GM18508 (cell line): Measurements from ENCODE around the gene NUP160.
"Not testable (repeated sequence)": the region's sequence is repeated elsewhere in the genome, so short reads cannot be mapped to it uniquely, and the experiment has no call there.

Experiments used
- ATAC-seq: cut with Tn5 transposase; IDR thresholded peaks from one replicate; pipeline ENCODE4 v1.9.1; 2021; ENCODE audit warnings: moderate number of reproducible peaks; ENCODE audit not compliant: insufficient read depth, unreplicated experiment

Gene NUP160

DNA sequence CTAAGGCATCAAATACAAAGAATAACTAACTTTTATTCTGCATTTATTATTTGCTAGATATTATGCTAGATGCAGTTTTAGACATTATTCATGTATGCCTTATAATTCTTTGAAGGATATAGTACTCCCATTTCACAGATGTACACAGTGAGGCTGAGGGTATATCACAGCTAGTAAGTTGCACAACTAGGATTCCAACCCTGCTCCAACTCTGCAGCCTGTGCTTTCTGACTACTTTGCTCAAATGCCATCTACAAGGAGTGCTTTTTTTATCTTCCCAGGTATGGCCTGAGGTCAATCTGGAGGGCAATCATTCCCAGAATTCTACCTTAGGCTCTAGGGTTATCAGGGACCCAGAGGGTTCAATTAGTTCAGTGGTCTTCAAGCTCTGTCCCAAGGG is 28.4 kb downstream of the NUP160 start:
- no peak for ATAC-seq

DNA sequence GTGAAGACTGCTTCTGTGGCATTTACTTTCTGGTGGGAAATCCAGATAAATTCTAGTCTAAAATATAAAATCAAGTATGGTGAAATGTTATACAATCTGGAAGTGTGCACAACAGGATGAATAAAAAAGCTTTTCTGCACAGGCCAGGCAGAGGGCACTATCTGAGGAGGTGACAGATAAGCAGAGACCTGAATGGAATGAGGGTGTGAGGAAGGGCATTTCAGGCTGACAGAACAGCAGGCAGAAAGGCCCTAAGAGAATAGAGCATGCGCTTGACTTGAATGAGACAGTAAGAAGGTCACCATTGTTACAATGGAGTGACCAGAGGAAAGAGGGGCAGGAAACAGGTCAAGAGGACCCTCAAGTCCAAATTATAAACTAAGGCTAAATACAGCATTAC is 47.4 kb downstream of the NUP160 start:
- ATAC-seq: no peak

DNA sequence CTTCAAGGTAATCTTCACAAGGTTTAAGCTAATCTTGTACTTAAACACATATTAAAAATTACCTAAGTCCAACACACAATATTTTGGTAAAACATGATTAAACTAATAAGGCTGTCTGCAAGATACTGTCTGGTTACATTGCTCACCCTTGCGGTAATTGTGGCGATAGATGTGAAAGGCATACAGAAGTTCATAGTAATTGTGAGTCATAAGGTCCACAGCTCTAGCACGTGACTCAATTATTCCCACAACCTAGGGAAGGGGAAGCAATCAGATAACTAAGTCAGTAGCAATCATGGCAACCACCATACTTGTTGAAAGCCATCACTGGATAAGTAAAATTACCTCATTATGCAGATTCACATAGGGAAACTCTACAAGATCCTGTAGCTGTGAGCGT is 50.5 kb downstream of the NUP160 start:
- no peak for ATAC-seq

DNA sequence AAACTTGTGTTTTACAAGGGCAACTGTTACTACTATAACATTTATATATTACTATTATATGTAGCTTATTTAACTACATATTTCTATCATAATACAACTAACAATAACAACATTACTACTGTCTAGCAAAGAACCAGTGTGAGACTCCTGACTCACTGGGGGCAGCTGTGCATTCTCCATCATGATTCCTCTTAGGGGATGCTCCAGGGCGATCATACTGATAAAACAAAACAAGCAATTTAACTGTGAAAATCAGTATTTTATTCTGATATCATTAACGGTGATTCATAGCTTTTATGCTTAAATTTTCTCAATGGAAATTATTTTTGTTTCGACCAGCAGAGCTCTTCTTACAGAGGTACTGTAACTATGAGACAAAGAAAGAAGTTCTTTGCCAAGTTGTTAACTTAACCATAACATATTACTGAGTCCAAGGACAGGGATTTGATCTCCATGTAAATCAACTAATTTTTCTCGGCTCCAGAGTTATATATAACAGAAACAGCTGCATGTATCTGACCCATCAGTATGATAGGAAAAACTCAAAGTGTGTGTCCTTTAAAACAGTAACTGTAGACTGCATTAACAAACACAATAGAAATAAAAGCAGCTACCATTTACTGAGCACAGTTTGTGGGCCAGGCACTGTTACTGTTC is 56.2 kb downstream of the NUP160 start:
- ATAC-seq: no peak

DNA sequence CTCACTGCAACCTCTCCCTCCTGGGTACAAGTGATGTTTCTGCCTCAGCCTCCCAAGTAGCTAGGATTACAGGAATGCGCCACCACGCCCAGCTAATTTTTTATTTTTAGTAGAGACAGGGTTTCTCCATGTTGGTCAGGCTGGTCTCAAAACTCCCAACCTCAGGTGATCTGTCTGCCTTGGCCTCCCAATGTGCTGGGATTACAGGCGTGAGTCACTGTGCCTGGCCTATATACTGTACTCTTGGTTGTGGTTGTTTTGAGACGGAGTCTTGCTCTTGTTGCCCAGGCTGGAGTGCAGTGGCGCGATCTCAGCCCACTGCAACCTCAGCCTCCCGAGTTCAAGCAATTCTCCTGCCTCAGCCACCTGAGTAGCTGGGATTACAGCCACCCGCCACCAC is 58.1 kb downstream of the NUP160 start:
- not testable (repeated sequence) for ATAC-seq

DNA sequence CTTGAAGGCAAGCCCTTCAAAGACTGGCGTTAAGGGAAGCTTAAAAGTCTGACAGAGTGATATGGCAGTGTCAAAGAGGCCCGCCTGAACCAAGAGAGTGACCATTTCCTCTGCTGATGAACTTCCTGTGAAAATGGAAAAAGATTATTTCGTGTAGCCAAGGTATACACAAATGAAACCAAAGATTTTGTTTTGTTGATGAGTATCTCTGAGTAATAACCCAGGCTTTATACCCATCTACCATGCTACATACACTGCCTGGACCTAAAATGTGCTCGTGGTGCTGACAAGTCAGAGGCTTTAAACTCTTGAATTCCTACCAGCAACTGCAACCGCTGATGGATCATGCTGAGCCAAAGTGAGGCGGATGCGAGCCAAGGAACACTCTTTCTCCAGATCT is 60.0 kb downstream of the NUP160 start:
- ATAC-seq: no peak

DNA sequence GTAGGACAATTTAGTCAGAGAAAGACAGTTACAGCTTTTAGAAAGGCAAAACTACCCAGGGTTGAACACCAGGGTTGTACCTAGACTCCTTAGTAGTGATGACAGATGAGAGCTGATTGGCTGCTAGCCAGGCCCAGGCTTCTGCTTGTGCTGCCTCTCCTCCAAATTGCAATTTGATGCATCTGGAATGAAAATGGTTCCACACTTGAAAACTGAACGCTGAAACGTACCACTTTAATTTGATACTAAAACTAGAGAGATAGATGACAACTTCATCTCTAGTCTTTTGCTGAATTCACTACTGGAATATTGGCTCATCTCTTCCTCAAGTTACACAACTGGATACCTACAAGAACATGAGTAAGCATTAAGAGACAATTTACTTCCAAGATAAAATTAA is 61.8 kb downstream of the NUP160 start:
- ATAC-seq: no peak

DNA sequence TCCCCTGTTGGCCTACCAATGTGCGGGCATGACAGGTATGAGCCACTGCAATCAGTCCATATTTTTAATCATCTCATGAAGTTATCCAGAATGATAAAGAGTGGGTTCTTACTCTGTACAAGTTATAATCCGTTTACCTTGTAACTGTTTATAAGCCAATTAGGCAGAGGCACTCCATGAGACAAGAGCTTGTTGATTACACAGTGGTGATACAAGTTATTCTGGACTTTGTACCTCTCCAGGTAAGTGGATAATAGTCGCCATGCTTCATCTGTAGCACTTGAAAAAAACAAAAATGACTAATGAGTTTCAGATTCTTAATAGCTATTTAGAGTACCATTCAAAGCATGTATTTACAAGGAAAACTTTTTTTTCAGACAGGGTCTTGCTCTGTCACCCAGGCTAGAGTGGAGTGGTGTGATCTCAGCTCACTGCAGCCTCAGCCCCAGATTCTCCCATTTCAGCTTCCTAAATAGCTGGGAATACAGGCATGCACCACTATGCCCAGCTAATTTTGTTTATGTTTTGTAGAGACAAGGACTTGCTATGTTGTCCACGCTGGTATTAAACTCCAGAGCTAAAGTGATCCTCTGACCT is 63.3 kb downstream of the NUP160 start:
- ATAC-seq: no peak

DNA sequence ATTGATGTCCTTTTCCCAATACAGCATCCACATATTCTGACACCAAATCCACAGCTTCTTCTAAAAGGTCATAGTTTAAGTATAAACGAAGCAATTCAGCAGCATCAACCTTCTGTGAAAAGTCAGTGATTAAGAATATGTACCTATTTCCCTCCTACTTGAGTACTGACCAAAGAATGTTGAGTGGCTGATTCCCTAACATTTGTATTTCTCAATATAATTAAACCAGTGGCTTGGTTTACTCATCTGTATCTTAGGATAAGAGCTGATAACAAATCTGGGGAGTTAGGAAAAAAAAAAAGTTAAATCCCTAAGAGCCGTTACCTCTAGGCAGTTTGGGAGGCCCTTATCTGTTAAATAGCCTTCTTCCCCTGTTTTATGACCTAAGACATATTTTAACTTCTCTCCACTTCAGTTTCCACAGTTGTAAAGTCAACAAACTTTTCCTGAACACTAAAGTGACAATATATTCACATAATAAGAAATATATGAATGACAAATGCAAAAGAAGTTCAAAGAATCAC is 65.0 kb downstream of the NUP160 start:
- no peak for ATAC-seq

DNA sequence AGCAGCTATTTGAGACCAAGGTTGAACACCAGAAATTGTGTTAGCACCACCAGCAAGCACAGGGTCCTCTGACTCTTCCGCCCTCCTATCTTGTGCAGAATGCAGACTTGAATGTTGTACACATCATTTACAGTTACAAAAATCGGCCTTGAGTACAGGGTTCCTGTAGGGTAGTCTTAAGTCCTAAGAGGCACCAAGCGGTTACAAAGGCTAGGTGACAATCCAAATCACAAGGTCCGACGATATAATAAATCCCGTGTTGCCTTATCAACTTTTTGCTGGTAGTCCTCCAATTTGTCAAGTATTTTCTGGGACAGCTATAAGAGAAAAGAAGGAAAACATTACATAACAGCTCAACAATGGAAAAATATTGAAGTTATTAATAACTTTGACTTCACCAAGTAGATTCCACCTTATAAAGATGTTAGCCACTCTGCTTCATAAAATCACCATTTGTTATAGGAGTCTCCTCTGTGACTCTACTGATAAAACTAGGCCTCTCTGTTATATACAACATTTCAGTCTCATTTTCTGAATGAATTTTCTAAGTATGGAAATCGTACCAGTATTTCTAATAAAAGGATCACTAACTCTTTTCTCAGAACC is 69.2 kb downstream of the NUP160 start:
- ATAC-seq: no peak

DNA sequence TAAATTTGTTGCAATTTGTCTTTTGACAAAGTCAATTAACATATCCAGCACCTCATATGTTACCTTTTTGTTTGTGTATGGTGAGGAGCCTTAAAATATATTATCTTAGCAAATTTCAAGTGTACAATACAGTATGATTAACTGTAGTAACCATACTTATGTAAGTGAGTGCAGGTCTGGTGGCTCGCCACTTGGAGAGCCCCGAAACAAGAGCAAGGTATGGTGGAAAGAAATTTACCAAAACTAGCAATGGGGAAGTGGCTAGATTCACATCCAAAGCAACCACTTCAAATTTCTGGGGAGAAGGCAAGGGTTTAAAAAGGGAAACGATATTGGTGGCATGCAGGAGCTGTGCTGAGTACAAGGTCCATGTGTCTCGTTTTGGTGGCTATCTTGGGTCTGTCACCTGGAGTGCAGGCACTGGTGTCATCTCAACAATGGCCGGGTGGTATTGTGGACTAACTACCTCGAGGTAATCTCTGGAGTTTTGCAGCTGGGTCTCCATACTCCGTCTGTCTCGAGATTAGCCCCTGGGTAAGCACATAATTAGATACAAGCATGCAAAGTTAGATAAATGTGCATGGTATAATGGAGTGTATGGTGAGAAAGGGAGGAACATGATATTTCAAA is 72.8 kb downstream of the NUP160 start:
- no peak for ATAC-seq

DNA sequence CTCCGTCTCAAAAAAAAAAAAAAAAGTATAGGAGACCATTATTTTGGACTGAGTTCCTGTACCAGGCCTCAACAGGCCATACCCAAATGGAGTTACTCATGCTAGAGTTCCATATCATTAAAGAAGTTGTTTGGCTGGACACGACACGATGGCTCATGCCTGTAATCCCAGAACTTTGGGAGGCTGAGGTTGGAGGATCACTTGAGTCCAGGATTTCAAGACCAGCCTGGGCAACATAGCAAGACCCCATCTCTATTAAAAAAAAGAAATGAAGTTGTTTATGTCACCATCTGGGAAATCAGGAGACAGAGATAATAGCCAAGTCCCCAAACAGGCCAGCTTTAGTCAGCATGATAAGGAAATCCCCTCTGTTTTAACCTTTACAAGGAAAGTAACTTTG is 74.3 kb downstream of the NUP160 start:
- no peak for ATAC-seq

DNA sequence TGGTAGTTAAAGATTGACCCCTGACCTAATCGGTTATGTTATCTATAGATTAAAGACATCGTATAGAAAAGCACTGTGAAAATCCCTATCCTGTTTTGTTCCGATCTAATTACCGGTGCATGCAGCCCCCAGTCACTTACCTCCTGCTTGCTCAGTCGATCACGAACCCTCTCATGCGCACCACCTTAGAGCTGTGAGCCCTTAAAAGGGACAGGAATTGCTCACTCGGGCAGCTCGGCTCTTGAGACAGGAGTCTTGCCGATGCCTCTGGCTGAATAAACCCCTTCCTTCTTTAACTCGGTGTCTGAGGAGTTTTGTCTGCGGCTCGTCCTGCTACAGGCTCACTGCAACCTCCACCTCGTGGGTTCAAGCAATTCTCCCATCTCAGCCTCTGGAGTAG is 78.6 kb downstream of the NUP160 start:
- not testable (repeated sequence) for ATAC-seq

DNA sequence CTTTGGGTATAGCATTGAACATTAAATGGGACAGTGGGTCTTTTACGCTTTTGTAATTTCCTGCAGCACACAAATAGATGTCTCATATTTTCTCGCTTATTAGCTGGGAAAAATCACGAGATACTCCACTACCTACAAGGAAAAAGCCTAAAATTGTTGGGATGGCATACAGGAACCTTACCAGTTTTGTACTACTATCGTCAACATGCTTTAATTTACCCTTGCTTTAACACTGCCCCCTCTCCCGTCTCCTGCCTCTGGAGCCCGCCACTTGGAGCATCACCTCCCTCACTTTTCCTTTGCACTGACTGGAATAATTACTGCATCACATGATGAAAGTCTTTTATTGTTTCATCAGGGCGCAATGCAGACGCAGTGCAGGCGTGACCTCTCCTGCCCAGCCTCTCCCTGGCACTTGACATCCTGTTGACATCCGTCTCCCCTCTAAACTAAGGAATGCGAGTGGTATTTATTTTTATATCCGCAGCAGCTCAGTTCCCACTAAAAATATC is 80.0 kb downstream of the NUP160 start:
- ATAC-seq: no peak

DNA sequence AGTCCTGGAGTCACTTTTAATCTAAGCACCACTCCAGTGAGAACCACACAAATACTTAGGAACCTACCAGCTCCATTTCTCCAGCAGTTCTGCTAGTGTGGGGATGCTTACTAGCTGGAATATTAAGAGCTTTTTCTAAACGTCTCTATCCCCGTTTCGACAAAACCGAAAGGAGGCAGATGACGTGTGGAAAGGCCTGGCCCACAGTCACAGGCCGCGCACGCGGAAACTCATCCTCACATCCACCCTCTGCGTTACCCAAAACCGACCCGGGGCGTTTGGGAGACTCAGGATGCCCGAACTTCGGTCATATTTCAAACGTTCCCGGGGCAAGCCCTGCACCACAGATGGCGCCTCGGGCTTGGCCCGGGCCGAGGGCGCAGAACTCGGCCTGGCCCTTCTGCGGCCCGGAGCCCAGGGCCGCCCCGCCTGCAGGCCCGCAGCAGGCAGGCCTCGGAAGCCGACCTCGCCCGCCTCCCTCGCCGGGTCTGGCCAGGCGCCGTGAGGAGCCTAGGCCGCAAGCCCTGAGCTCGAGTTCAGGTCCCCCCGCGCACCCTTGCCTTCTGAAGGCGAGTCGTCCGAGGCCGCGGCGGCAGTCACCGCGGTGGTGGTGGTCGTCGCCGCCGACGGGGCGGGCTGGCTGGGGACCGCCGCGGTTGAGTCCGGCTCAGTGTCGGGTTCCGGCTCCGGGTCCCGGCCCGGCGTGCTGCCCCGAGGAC is 81.5 kb downstream of the NUP160 start:
- ATAC-seq: peak; percentile 8

DNA sequence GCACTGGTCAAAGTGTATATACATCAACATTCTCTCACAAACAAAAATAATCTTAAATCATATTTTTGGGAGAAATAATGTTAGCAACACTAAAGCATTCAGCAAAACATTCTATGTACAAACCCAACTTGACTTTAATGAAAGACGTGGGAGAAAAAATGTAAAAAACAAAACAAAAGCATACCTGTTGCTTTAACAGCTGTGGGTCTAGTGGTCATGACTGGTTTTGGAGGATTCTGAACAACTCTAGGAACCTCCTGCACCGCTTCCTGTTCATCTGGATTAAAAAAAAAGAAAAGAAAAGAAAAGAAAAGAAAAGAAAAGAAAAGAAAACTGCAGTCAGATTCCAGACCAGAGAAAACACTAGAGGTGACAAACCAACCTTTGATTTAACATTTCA is 83.1 kb downstream of the NUP160 start:
- ATAC-seq: no peak

DNA sequence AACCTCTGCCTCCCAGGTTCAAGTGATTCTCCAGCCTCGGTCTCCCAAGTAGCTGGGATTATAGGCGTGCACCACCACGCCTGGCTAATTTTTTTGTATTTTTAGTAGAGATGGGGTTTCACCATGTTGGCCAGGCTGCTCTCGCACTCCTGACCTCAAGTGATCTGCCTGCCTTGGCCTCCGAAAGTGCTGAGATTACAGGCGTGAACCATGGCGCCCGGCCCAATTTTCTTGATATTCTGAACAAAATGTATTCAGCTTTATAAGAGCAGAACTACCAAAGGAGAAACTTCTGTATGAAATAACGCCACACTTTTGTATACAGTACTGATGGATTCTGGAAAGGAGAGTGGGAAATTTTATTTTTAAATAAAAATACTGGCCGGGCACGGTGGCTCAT is 88.9 kb downstream of the NUP160 start:
- ATAC-seq: not testable (repeated sequence)

DNA sequence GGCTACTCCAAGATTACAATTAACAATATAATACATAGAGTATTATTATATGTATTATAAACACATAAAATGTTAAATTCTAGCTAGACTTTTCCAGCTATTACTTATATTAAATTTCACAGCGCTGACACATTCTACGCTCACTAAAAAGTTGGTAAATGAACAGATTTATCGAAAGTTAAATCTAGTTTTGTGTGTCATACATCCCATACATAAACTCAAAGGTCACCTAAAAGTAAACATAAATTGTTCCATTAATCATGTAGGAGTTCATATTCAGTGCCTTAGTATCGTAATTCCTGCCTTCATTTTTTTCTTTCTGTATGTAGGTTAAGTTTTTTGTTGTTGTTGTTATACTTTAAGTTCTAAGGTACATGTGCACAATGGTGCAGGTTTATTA is 91.9 kb downstream of the NUP160 start:
- no peak for ATAC-seq

DNA sequence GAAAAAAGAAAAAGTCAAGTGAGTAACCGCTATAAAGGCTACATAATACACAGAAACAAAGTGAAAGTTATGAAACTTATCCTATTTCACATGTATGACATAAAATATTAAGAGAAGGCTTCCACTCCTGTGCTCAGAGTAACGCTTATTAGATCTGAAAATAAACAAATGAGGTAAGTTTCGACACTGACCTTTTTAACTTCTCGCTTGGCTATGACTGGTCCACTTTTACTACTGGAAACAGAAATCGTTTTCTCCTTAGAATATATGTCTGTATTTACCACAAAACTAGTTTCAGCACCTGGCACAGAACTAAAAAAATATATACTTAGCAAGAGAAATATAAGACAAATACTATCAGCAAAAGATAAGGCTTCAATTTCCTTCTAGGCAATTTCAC is 97.4 kb downstream of the NUP160 start:
- no peak for ATAC-seq

DNA sequence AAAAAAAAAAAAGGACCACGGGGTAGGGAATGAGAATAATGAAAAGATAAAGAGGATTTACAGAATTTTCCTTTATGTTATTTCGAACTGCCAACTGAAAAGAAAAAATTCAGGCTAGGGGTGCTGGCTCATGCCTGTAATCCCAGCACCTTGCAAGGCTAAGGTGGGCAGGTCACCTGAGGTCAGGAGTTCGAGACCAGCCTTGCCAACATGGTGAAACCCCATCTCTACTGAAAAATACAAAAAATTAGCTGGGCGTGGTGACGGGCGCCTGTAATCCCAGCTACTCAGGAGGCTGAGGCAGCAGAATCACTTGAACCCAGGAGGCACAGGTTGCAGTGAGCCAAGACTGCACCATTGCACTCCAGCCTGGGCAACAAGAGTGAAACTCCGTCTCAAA is 105.7 kb downstream of the NUP160 start:
- ATAC-seq: not testable (repeated sequence)
